GM12878 (cell line): ENCODE measurements around the gene CYP2A6. TPM values are rescaled to one million over a fixed set of nuclear protein-coding genes. Genes with fewer than 3 reads are reported as not detected.

Experiments
- ATAC-seq: fragments of 200-7000 bp; cut with Tn5 transposase; 3 replicates; pipeline ENCODE4 v1.9.1; 2020; ENCODE audit warnings: mild to moderate bottlenecking, moderate library complexity
- BruUV-seq: library from RNA; stranded (reverse); fragments of 400-500 nt; replicated peaks from 2 replicates; lab custom pipeline; 2021; lab: Mats Ljungman, UMichigan
- CTCF ChIA-PET: fragments of 300-600 bp; sonication (Branson Sonifier 250); formaldehyde crosslinking; extraction: SDS; loops from one replicate; lab custom pipeline; 2021; ENCODE audit warnings: inconsistent platforms; lab: Yijun Ruan, JAX
- POLR2A ChIA-PET: fragments of 350-600 bp; formaldehyde crosslinking; extraction: SDS; loops from one replicate; lab custom pipeline; 2021; ENCODE audit warnings: inconsistent platforms; lab: Charles Lee
- RAD21 ChIA-PET: fragments of 300-600 bp; sonication (Branson Sonifier 250); formaldehyde crosslinking; loops from one replicate; lab custom pipeline; 2023; ENCODE audit warnings: antibody characterized with exemption; ENCODE audit not compliant: unreplicated experiment; lab: Charles Lee
- SMC1A ChIA-PET: fragments of 300-600 bp; sonication (Branson Sonifier 250); formaldehyde crosslinking; loops from one replicate; lab custom pipeline; 2023; ENCODE audit not compliant: unreplicated experiment, uncharacterized antibody; lab: Charles Lee
- DNase-seq: peaks from one replicate; pipeline ENCODE4 v3.0.0-alpha.2; 2011; ENCODE audit warnings: low read depth, low spot score
- FAIRE-seq: peaks from 3 replicates; lab custom pipeline; 2011; peaks lifted over from hg19 to GRCh38; lab: Jason Lieb, UNC
- H2AFZ ChIP-seq: 2 replicates; pipeline ENCODE4 v1.6.0; 2011; ENCODE audit warnings: low read depth, low read length, control low read depth; ENCODE audit not compliant: control insufficient read depth
- H3K27ac ChIP-seq: 2 replicates; pipeline ENCODE4 v1.5.1; 2011; ENCODE audit warnings: control low read depth; ENCODE audit not compliant: control insufficient read depth, insufficient read depth
- H3K27me3 ChIP-seq, 2 experiments: replicated peaks in 1 of 2; 2 replicates each; pipeline versions ENCODE4 v1.6.0 to v1.6.1; 2011; ENCODE audit warnings: low read length in 1 of 2; ENCODE audit not compliant: control insufficient read depth in 2 of 2, insufficient read depth in 2 of 2
- H3K36me3 ChIP-seq, 2 experiments: 2 replicates each; pipeline ENCODE4 v1.5.1; 2011; ENCODE audit warnings: low read length in 1 of 2; ENCODE audit not compliant: control insufficient read depth in 2 of 2, insufficient read depth in 2 of 2
- H3K4me1 ChIP-seq: 2 replicates; pipeline ENCODE4 v1.6.1; 2011; ENCODE audit warnings: mild to moderate bottlenecking, low read length, moderate library complexity, mixed read lengths; ENCODE audit not compliant: control insufficient read depth, insufficient read depth
- H3K4me2 ChIP-seq: 2 replicates; pipeline ENCODE4 v1.6.0; 2011; ENCODE audit warnings: control low read depth; ENCODE audit not compliant: control insufficient read depth, insufficient read depth
- H3K4me3 ChIP-seq: fragments of 200-600 bp; sonication (generic); 2 replicates; pipeline ENCODE4 v1.5.1; 2016
- H3K79me2 ChIP-seq: 2 replicates; pipeline ENCODE4 v1.6.0; 2011; ENCODE audit warnings: low read length; ENCODE audit not compliant: control insufficient read depth, insufficient read depth
- H3K9ac ChIP-seq: 2 replicates; pipeline ENCODE4 v1.8.0; 2011; ENCODE audit warnings: low read length, control low read depth, mixed read lengths; ENCODE audit not compliant: control insufficient read depth, insufficient read depth
- H3K9me3 ChIP-seq: replicated peaks from 3 replicates; pipeline ENCODE4 v1.5.1; 2011; ENCODE audit warnings: mild to moderate bottlenecking, low read length; ENCODE audit not compliant: control insufficient read depth, insufficient read depth
- H4K20me1 ChIP-seq: 2 replicates; pipeline ENCODE4 v1.6.0; 2011; ENCODE audit not compliant: control insufficient read depth, insufficient read depth
- CREB1 ChIP-seq: IDR thresholded peaks from 2 replicates; pipeline ENCODE4 v1.6.1; 2012; ENCODE audit warnings: low read depth, mild to moderate bottlenecking, inconsistent platforms
- CTCF ChIP-seq, 3 experiments: IDR thresholded peaks in 2 of 3; conservative IDR thresholded peaks in 1 of 3; 2 replicates each; pipeline ENCODE4 v1.5.1; 2011; ENCODE audit warnings: low read depth in 3 of 3, low read length in 3 of 3, mild to moderate bottlenecking in 3 of 3, control low read depth in 2 of 3, moderate library complexity in 2 of 3, inconsistent platforms in 1 of 3, mixed read lengths in 1 of 3; ENCODE audit not compliant: control insufficient read depth in 2 of 3, insufficient read depth in 1 of 3; ENCODE audit errors: extremely low read depth in 1 of 3
- SIX5 ChIP-seq: IDR thresholded peaks from 2 replicates; pipeline ENCODE4 v1.6.1; 2011; ENCODE audit warnings: mild to moderate bottlenecking, low read depth, low read length, moderate library complexity; ENCODE audit not compliant: severe bottlenecking
- SKIL ChIP-seq: fragments of 450-650 bp; IDR thresholded peaks from 2 replicates; pipeline ENCODE4 v1.6.1; 2017; ENCODE audit warnings: mild to moderate bottlenecking, low read depth, inconsistent platforms; ENCODE audit not compliant: poor library complexity, severe bottlenecking
- SMC3 ChIP-seq: IDR thresholded peaks from 2 replicates; pipeline ENCODE4 v1.6.1; 2011; ENCODE audit warnings: low read length, improper control_type of control experiment, borderline replicate concordance
- WGBS: methylation state at CpG from one replicate; pipeline ENCODE4 v1.1.6; 2016; ENCODE audit warnings: low lambda C conversion rate; ENCODE audit not compliant: insufficient replicate concordance, insufficient coverage; ENCODE audit errors: missing lambda C conversion rate; 5-methylcytosine and 5-hydroxymethylcytosine counted together
- in situ Hi-C: fragments of 300-500 bp; cut with MboI; formaldehyde crosslinking; loops from 9 replicates; pipeline ENCODE4 v1.14.3; 2018; ENCODE audit warnings: mixed read lengths
- intact Hi-C: fragments of 100-400 bp; cut with micrococcal nuclease; formaldehyde crosslinking; loops from one replicate; pipeline ENCODE4 v1.14.2; 2022; ENCODE audit not compliant: unreplicated experiment
- polyA plus RNA-seq, 11 experiments: library from polyadenylated mRNA; depleted of rRNA in 4 of 11; unstranded in 6 of 11; stranded (reverse) in 5 of 11; fragments of >200 nt; fragmentation: Nextera tagmentation in 4 of 11; fragmentation: Illumina TruSeq in 1 of 11; extraction: Ambion mirVana in 4 of 11; extraction: Trizol in 1 of 11; gene quantifications; 1 replicate in 1 of 11; 2 replicates in 10 of 11; pipeline versions ENCODE4 v1.2.1 to v1.2.3, GENCODE V29; 2011 to 2016; ENCODE audit warnings: inconsistent platforms in 2 of 11, missing spikeins in 2 of 11, low read depth in 1 of 11
- total RNA-seq, 4 experiments: library from RNA; depleted of rRNA in 3 of 4; stranded (reverse); fragments of >200 nt in 3 of 4; fragmentation: Illumina TruSeq in 1 of 4; extraction: Trizol in 1 of 4; gene quantifications; 2 replicates each; pipeline versions ENCODE4 v1.2.1 to v1.2.3, GENCODE V29; 2013 to 2021

The CYP2A6 gene
- total and polyA plus RNA-seq, 10 of the 15 experiments (the other 5 are each of a cell fraction or from before 2014, with no cell fraction given): 0.97 TPM; not detected in 9

- DNase-seq (no peak), ATAC-seq (no peak), FAIRE-seq (no peak)
- WGBS: 15% methylated on average over 3 of the region's 3 CpGs
- H3K4me1 ChIP-seq: no peaks in the 10 kb centered on the region
- TF ChIP-seq CTCF (IDR thresholded peaks at IDR 0.05 in 2 of 3, conservative IDR thresholded peaks at IDR 0.05 in 1 of 3; ENCODE audit: control insufficient read depth in 2 of 3, extremely low read depth in 1 of 3, insufficient read depth in 1 of 3, low read depth in 3 of 3, low read length in 3 of 3) (no peak), CREB1 (no peak), SMC3 (no peak), SKIL (no peak), SIX5 (no peak)
- no peak overlapping the region for H3K4me2 ChIP-seq
- ChIA-PET RAD21 (no interaction called here), POLR2A (no interaction called here), SMC1A (no interaction called here), CTCF (no interaction called here)
- H3K9me3 ChIP-seq: no peaks in the 10 kb centered on the region
- intact Hi-C loops (no loop called here), in situ Hi-C loops (no loop called here)
- no peak overlapping the region for H3K27ac ChIP-seq
- H3K4me3 ChIP-seq: no peak overlapping the region
- H3K79me2 ChIP-seq: no peaks in the 10 kb centered on the region
- H3K36me3 ChIP-seq: no peaks in the 10 kb centered on the region
- no peaks in the 10 kb centered on the region; a peak in 1 of 4 replicates for H3K27me3 ChIP-seq
- no TSS peak for BruUV-seq
- no peaks in the 10 kb centered on the region for H4K20me1 ChIP-seq
- H2AFZ ChIP-seq: no peak overlapping the region
- H3K9ac ChIP-seq: no peak overlapping the region
These were observed 12.1 kb upstream of the CYP2A6 start for GRCh38 chr19:40862333-40862732.
